Neutrophil (primary cell): ENCODE measurements around the gene HMX1.

Experiments
- H3K27ac ChIP-seq: fragments of 200-600 bp; sonication (generic); 2 replicates; pipeline ENCODE4 v1.5.1; 2016; ENCODE audit warnings: mild to moderate bottlenecking, moderate library complexity
- H3K27me3 ChIP-seq: fragments of 200-600 bp; sonication (generic); 2 replicates; pipeline ENCODE4 v1.6.0; 2016; ENCODE audit warnings: mild to moderate bottlenecking
- H3K36me3 ChIP-seq: fragments of 200-600 bp; sonication (generic); 2 replicates; pipeline ENCODE4 v1.5.1; 2017
- H3K4me1 ChIP-seq, 2 experiments: fragments of 200-600 bp in 1 of 2; sonication (generic) in 1 of 2; 1 replicate in 1 of 2; 2 replicates in 1 of 2; pipeline versions ENCODE4 v1.5.1 to v1.6.1; 2013 to 2016; ENCODE audit warnings: low read depth in 1 of 2, low read length in 1 of 2, mild to moderate bottlenecking in 1 of 2, moderate library complexity in 1 of 2; ENCODE audit not compliant: control insufficient read depth in 1 of 2, insufficient read depth in 1 of 2
- H3K4me3 ChIP-seq, 2 experiments: fragments of 200-600 bp in 1 of 2; sonication (generic) in 1 of 2; 1 replicate in 1 of 2; 2 replicates in 1 of 2; pipeline ENCODE4 v1.5.1; 2013 to 2016; ENCODE audit warnings: low read depth in 1 of 2, low read length in 1 of 2, mild to moderate bottlenecking in 1 of 2, moderate library complexity in 1 of 2
- H3K9me3 ChIP-seq: fragments of 200-600 bp; sonication (generic); 2 replicates; pipeline ENCODE4 v1.5.1; 2016
- TF ChIP-seq, protein P1 (sequence below): fragments of 200-600 bp; sonication (generic); IDR thresholded peaks from 2 replicates; pipeline ENCODE4 v1.5.1; 2016; ENCODE audit warnings: antibody characterized with exemption

Gene HMX1

DNA sequence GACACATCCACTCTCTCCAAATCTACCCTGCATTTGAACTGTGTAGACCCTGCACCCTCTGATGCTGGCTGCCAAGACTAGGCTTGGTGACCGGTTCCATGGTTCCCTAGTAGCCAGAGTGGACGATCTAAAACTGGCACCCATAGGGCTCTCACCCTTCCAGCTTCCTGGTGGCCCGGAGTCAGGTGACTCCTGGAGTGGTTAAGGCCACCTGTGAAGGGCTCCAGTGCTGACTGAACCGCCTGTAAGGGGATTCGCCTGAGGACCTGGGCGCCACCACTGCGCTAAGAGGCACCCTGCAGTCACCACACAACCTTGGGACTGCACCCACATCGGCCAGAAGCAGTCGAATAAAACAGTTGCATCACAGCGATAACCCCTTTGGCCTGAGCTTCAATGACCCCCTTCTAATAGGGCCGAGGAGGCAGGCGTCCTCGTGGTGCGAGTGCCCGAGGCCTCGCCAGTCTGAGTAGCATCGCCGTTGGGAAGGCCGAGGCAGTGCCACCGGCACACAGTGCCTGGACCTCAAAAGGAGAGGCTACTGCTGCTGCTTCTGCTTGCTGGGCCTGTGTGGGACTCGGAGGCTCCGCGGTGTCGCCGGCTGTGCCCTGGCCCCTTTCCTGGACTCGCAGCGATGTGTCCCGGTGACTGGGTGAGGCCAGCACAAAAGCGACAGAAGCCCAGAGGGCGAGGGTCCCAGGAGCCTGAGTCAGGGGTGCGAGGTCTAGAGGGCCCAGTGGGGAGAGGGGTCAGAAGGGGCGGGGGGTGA, 6.5 kb downstream of the HMX1 start:
- TF ChIP-seq, protein P1, sequence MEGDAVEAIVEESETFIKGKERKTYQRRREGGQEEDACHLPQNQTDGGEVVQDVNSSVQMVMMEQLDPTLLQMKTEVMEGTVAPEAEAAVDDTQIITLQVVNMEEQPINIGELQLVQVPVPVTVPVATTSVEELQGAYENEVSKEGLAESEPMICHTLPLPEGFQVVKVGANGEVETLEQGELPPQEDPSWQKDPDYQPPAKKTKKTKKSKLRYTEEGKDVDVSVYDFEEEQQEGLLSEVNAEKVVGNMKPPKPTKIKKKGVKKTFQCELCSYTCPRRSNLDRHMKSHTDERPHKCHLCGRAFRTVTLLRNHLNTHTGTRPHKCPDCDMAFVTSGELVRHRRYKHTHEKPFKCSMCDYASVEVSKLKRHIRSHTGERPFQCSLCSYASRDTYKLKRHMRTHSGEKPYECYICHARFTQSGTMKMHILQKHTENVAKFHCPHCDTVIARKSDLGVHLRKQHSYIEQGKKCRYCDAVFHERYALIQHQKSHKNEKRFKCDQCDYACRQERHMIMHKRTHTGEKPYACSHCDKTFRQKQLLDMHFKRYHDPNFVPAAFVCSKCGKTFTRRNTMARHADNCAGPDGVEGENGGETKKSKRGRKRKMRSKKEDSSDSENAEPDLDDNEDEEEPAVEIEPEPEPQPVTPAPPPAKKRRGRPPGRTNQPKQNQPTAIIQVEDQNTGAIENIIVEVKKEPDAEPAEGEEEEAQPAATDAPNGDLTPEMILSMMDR = no peak
- H3K27me3 ChIP-seq = peaks cover 100% of the 10 kb centered on the region

DNA sequence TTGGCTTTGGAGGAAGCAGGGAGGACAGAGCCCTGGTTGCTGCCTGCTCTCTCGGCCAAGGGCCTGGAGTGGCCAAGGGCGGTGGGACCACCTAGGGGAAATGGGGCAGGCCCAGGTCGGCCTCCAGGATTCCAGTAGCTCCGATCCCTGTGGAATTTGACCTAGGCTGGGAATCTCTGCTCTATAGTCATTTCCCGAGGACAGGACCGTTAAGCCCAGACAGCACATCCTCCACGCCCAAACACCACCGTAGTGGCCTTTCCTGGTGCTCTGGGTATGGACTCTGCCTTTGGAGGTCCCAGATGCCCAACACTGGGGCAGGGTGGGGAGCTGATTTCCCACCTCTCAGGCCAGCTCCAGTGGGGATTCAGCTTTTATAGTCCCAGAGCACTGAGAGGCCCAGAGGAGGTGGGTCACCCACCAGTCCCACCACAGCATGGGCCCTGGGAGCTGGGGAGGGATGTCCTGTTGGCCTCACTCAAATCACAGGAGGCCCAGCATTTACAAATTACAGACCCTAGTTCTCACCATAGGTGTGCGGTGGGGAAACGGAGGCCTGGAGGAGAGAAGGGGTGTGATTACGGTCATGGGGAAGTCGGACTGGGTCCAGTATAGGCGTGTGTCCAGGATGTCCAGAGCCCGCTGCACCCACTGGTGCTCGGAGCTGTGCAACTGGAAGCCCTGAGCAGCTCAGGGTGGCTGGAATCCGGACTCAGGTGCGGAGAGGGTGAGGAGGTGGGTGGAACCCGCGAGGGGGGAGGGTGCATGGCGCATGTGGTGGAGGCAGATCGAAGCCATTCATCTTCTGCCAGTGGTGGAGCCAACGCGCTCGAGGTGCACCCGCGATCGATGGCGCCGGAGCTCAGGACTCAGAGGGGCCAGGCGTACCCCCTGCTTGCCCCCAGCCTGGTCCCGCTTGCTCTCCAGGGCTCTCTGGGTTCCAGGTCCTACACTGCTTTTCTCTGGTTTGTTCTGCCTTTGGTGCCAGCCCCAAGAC, 7.7 kb downstream of the HMX1 start:
- Histone ChIP-seq H3K4me3 (no peak overlapping the region), H3K9me3 (no peaks in the 10 kb centered on the region), H3K36me3 (no peaks in the 10 kb centered on the region), H3K27me3 (peaks cover 100% of the 10 kb centered on the region), H3K4me1 (no peaks in the 10 kb centered on the region), H3K27ac (no peak overlapping the region)
- TF ChIP-seq, protein P1 = no peak

More for the DNA sequence above, 6.5 kb downstream of the HMX1 start:
- no peak overlapping the region for H3K27ac ChIP-seq
- H3K36me3 ChIP-seq = no peaks in the 10 kb centered on the region
- H3K4me1 ChIP-seq = no peaks in the 10 kb centered on the region
- no peak overlapping the region for H3K4me3 ChIP-seq
- H3K9me3 ChIP-seq = no peaks in the 10 kb centered on the region

DNA sequence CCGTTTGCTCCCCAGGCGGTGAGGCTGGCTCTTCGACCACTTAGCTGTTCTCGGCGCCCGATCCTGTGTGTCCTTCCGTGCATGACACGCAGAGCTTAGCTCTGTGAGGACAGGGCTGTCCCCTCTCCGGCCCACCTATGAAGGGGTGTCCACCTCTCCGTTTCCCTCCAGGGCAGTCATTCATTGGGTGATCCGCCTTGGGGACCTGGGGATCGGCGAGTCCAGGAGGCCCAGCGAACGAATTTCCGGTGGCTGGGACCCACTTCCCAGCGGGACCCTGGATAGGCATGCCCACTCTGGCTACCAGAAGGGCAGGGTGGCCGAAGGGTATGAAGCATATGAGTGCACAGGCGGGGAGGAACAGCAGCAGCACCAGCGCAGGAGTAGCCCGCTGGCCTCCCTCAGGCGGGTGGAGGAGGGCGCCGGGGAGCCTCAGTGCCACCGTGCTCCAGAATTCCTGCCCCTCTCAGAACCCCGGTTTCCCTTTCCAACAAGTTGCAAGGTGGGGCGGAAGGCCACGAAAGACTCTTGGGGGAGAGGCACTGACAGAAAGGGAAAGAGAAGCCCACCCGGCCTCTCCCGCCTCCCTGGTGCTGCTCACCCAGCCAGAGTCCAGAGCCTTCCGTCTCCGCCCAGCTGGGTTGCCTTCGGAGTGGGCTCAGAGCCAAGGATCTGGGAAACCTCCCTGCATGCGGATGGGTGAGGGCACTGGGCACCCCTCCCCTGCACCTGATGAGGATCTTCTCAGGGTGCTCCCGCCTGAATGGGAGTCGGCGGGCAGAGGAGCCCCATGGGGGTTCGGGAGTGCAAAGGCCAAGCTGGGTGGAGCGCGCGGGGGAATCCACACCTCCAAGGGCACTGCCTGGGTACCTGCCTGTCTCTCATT, 8.6 kb downstream of the HMX1 start:
- Histone ChIP-seq H3K4me3 (no peak overlapping the region), H3K9me3 (no peaks in the 10 kb centered on the region), H3K27ac (no peak overlapping the region), H3K27me3 (peaks cover 100% of the 10 kb centered on the region), H3K4me1 (peaks cover 2 to 6% of the 10 kb centered on the region in 2 experiments), H3K36me3 (no peaks in the 10 kb centered on the region)
- TF ChIP-seq, protein P1 = no peak

DNA sequence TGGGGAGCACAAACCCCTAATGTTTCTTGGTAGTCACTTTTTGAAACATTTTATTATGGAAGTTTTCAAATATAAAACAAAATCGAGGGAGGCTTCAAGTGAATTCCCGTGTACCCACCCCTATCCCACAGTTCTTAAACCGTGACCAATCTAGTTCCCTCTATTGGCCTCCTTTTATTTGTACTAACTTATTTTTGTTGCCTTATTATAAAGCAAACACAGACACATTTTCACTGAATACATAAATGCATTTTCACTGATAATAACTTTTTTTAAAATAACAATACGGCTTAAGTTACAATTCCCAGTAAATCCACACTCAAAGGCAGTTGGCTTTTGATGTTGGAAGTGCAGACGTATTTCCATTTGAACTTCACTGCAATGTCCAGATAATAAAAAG, 9.3 kb downstream of the HMX1 start:
- peaks cover 9 to 13% of the 10 kb centered on the region in 2 experiments for H3K4me1 ChIP-seq
- H3K9me3 ChIP-seq = no peaks in the 10 kb centered on the region
- TF ChIP-seq, protein P1 = no peak
- no peak overlapping the region for H3K4me3 ChIP-seq
- H3K27me3 ChIP-seq = peaks cover 100% of the 10 kb centered on the region
- H3K36me3 ChIP-seq = no peaks in the 10 kb centered on the region
- H3K27ac ChIP-seq = no peak overlapping the region
